SU-DHL-6 (cell line): Measurements from ENCODE around the gene TFG.

ENCODE experiments used
- CTCF ChIP-seq: fragments of 200-600 bp; sonication (generic); IDR thresholded peaks from one replicate; pipeline ENCODE4 v1.5.1; 2017; ENCODE audit warnings: antibody characterized with exemption, mild to moderate bottlenecking, low read length, moderate library complexity; ENCODE audit not compliant: insufficient read depth, poor library complexity, severe bottlenecking
- EZH2phosphoT487 ChIP-seq: fragments of 200-600 bp; sonication (generic), shearing (Covaris generic); conservative IDR thresholded peaks from 2 replicates; pipeline ENCODE4 v1.6.1; 2018; ENCODE audit warnings: mild to moderate bottlenecking, antibody characterized with exemption, low read length, moderate library complexity, mixed read lengths

- TF ChIP-seq EZH2phosphoT487 (no peak), CTCF (no peak)
Measured at GRCh38 chr3:100740207-100740606, 30.9 kb downstream of the TFG start.
